ENCODE data around the gene CEP78. TPM values are rescaled to one million over a fixed set of nuclear protein-coding genes. Genes with fewer than 3 reads are reported as not detected.

Gene CEP78
- total RNA-seq, 1 donor from 2014 or later = 33.7 TPM

DNA sequence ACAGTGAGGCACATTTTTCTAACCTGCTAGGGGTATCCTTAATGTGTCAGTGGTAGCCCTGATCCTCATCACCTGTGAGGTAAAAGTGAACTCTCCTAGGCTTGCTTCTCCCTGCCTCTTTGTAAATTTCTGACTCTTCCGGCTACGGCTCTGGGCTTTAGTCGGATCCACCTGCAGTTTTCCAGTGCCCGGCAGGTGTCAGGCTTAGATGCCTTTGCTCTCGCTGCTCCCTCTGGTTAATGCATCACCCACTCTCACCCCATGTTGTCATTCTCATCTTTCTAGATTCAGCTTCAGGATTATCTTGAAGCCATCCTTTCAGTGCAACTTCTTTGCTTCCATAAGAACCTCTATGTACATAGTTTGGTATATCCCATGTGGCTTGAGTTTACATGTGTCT, 3.6 kb downstream of the CEP78 start:
- intact Hi-C loops (cut with micrococcal nuclease) = loop anchor here (10.0 kb wide), 1 partner anchor 265 kb away; no protein-coding TSS in a partner anchor
- Mint-ChIP-seq H3K4me3 (ENCODE audit: low read depth) (no peak overlapping the region), H3K27me3 (ENCODE audit: low read depth) (no peaks in the 10 kb centered on the region), H3K4me1 (ENCODE audit: low read depth) (peaks cover 42% of the 10 kb centered on the region), H3K27ac (no peak overlapping the region), H3K9me3 (no peaks in the 10 kb centered on the region), H3K36me3 (ENCODE audit: low read depth) (peaks cover 42% of the 10 kb centered on the region)
- no peak for DNase-seq (ENCODE audit: low spot score)

DNA sequence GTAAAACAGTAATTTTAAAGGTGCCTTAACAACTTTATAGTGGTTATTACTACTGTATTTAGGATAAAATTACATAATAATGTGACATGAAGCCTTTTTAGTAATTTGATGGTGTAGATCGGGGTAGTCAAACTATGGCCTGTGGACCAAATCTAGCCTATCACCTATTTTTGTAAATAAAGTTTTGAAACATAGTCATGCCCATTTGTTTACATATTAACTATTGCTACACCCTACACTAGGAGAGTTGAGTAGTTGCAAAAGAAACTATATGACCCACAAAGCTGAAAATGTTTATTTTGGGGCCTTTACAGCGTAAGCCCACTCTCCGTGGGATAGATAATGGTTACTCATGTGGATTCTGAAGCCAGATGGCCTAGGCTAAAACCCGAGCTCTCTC, 6.2 kb downstream of the CEP78 start:
- Mint-ChIP-seq H3K27me3 (ENCODE audit: low read depth) (no peaks in the 10 kb centered on the region), H3K9me3 (no peaks in the 10 kb centered on the region), H3K27ac (no peak overlapping the region), H3K4me3 (ENCODE audit: low read depth) (no peak overlapping the region), H3K4me1 (ENCODE audit: low read depth) (peaks cover 33% of the 10 kb centered on the region), H3K36me3 (ENCODE audit: low read depth) (peaks cover 63% of the 10 kb centered on the region)
- intact Hi-C loops (cut with micrococcal nuclease) = no loop called here
- no peak for DNase-seq (ENCODE audit: low spot score)

- Mint-ChIP-seq H3K27me3 (ENCODE audit: low read depth) (no peaks in the 10 kb centered on the region), H3K36me3 (ENCODE audit: low read depth) (peaks cover 65% of the 10 kb centered on the region), H3K4me1 (ENCODE audit: low read depth) (peaks cover 26% of the 10 kb centered on the region), H3K27ac (no peak overlapping the region), H3K9me3 (no peaks in the 10 kb centered on the region), H3K4me3 (ENCODE audit: low read depth) (no peak overlapping the region)
- DNase-seq (ENCODE audit: low spot score) = no peak
- intact Hi-C loops (cut with micrococcal nuclease) = no loop called here
Measured at GRCh38 chr9:78243130-78243529, 7.3 kb downstream of the CEP78 start.

DNA sequence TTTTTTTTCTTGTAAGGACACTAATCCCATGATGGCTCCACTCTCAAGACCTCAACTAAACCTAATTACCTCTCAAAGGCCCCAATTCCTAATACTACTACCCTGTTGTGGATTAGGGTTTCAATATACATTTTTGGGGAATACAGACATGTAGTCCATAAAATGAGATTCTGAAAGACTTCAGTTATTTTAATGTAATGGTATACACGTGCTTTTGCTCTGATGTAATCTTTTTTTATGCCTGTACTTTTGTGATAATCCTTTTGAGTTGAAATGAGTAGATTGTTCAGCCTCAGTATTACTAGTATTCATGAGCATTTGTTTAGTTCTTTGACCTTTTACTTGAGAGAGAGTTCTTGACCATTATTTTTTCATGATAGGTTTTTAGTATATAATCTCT, 9.5 kb downstream of the CEP78 start:
- H3K36me3 Mint-ChIP-seq (ENCODE audit: low read depth) = peaks cover 61% of the 10 kb centered on the region
- no peak for DNase-seq (ENCODE audit: low spot score)
- peaks cover 10% of the 10 kb centered on the region for H3K4me1 Mint-ChIP-seq (ENCODE audit: low read depth)
- H3K27ac Mint-ChIP-seq = no peak overlapping the region
- no peak overlapping the region for H3K4me3 Mint-ChIP-seq (ENCODE audit: low read depth)
- no peaks in the 10 kb centered on the region for H3K9me3 Mint-ChIP-seq
- intact Hi-C loops (cut with micrococcal nuclease) = no loop called here
- H3K27me3 Mint-ChIP-seq (ENCODE audit: low read depth) = no peaks in the 10 kb centered on the region

- intact Hi-C loops (cut with micrococcal nuclease) = no loop called here
- H3K4me3 Mint-ChIP-seq (ENCODE audit: low read depth) = no peak overlapping the region
- H3K36me3 Mint-ChIP-seq (ENCODE audit: low read depth) = peaks cover 55% of the 10 kb centered on the region
- no peak overlapping the region for H3K27ac Mint-ChIP-seq
- no peaks in the 10 kb centered on the region for H3K9me3 Mint-ChIP-seq
- H3K4me1 Mint-ChIP-seq (ENCODE audit: low read depth) = peaks cover 7% of the 10 kb centered on the region
- H3K27me3 Mint-ChIP-seq (ENCODE audit: low read depth) = no peaks in the 10 kb centered on the region
- no peak for DNase-seq (ENCODE audit: low spot score)
Measured at GRCh38 chr9:78248635-78249034, 12.8 kb downstream of the CEP78 start.

GRCh38 chr9:78249542-78249941, 13.7 kb downstream of the CEP78 start:
- Mint-ChIP-seq H3K27me3 (ENCODE audit: low read depth) (no peaks in the 10 kb centered on the region), H3K4me1 (ENCODE audit: low read depth) (peaks cover 7% of the 10 kb centered on the region), H3K9me3 (no peaks in the 10 kb centered on the region), H3K36me3 (ENCODE audit: low read depth) (peaks cover 53% of the 10 kb centered on the region), H3K4me3 (ENCODE audit: low read depth) (no peak overlapping the region), H3K27ac (no peak overlapping the region)
- DNase-seq (ENCODE audit: low spot score) = no peak
- intact Hi-C loops (cut with micrococcal nuclease) = no loop called here

GRCh38 chr9:78252616-78253015, 16.7 kb downstream of the CEP78 start:
- H3K36me3 Mint-ChIP-seq (ENCODE audit: low read depth) = peaks cover 42% of the 10 kb centered on the region
- intact Hi-C loops (cut with micrococcal nuclease) = no loop called here
- H3K4me1 Mint-ChIP-seq (ENCODE audit: low read depth) = peaks cover 7% of the 10 kb centered on the region
- H3K27me3 Mint-ChIP-seq (ENCODE audit: low read depth) = no peaks in the 10 kb centered on the region
- no peak for DNase-seq (ENCODE audit: low spot score)
- no peak overlapping the region for H3K4me3 Mint-ChIP-seq (ENCODE audit: low read depth)
- H3K9me3 Mint-ChIP-seq = no peaks in the 10 kb centered on the region
- no peak overlapping the region for H3K27ac Mint-ChIP-seq

DNA sequence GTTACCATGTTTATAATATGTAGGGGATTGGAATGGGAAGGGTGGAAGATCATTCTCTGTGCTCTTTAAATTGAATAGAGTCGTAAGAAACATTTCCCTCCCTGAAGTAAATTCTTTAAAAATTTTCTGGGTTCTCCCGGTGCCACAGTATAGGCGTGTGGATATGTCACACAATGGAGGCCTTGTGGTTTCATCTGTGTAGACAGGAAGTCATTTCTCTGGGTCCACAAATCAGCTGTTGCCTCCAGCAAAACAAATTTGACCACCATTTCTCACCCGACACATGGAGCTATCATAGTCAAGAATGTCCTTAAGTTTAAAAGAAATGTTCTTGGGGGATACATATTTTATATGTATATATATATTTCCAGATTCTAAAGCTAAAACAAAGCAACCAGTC, 17.4 kb downstream of the CEP78 start:
- intact Hi-C loops (cut with micrococcal nuclease) = no loop called here
- Mint-ChIP-seq H3K4me1 (ENCODE audit: low read depth) (peaks cover 7% of the 10 kb centered on the region), H3K9me3 (no peaks in the 10 kb centered on the region), H3K27me3 (ENCODE audit: low read depth) (no peaks in the 10 kb centered on the region), H3K36me3 (ENCODE audit: low read depth) (peaks cover 37% of the 10 kb centered on the region), H3K27ac (no peak overlapping the region), H3K4me3 (ENCODE audit: low read depth) (no peak overlapping the region)
- no peak for DNase-seq (ENCODE audit: low spot score)

DNA sequence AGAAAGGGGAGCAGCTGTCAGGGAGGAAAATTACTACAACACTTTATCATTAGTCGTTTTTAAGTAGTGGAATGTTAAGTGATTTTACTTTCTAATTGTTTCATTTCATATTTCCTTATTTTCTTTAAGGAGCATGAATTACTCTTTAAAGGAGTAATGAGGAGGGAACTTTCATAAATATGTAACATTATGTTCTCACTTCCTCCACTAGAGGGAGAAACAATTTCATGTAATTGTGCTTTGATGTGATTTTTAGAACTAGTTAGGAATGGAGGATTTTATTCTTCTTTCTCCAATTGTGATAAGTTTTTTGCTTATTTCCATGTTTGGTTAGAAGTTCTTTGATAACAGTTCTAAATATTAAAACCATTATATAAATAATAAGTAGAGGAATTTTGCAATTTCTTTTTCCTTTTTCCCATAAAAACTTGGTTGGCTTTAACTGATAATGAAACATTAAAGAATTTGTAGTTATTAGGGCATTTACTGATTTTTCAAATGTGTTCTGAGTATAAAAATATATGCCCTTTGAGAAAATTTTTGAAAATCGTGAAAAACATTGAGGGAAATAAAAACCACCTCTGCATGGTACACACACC, 25.6 kb downstream of the CEP78 start:
- H3K36me3 Mint-ChIP-seq (ENCODE audit: low read depth) = peaks cover 30% of the 10 kb centered on the region
- DNase-seq (ENCODE audit: low spot score) = no peak
- no peak overlapping the region for H3K27ac Mint-ChIP-seq
- intact Hi-C loops (cut with micrococcal nuclease) = loop anchor here (1.0 to 5.0 kb wide), 2 partner anchors 36 to 108 kb away; partner anchors contain the start of gene PSAT1
- no peaks in the 10 kb centered on the region for H3K4me1 Mint-ChIP-seq (ENCODE audit: low read depth)
- no peaks in the 10 kb centered on the region for H3K9me3 Mint-ChIP-seq
- H3K4me3 Mint-ChIP-seq (ENCODE audit: low read depth) = no peak overlapping the region
- H3K27me3 Mint-ChIP-seq (ENCODE audit: low read depth) = no peaks in the 10 kb centered on the region

- no peaks in the 10 kb centered on the region for H3K4me1 Mint-ChIP-seq (ENCODE audit: low read depth)
- intact Hi-C loops (cut with micrococcal nuclease) = loop anchor here (5.0 kb wide), 1 partner anchor 35 kb away; the partner anchor contains the start of gene PSAT1
- peaks cover 31% of the 10 kb centered on the region for H3K36me3 Mint-ChIP-seq (ENCODE audit: low read depth)
- no peak for DNase-seq (ENCODE audit: low spot score)
- no peak overlapping the region for H3K27ac Mint-ChIP-seq
- no peak overlapping the region for H3K4me3 Mint-ChIP-seq (ENCODE audit: low read depth)
- H3K9me3 Mint-ChIP-seq = no peaks in the 10 kb centered on the region
- H3K27me3 Mint-ChIP-seq (ENCODE audit: low read depth) = no peaks in the 10 kb centered on the region
Measured at GRCh38 chr9:78262655-78263054, 26.8 kb downstream of the CEP78 start.

DNA sequence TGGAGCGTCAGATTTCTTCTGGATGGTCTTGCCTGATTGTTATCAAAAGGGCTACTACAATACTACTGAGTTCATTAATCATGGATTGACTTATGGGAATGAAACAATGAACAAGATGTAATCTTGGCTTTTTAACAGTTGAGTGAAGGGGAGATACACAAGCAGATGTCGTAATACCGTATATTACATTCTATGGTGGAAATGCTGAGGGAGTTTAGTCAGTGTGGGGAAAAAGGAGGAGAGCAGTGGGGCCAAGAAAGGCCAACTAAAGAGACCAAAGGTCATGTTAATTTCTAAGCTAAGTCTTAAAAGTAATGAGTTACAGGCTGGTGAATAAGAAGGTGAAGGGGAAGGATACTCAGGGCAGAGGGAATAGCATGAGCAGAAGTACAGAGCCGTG, 32.0 kb downstream of the CEP78 start:
- Mint-ChIP-seq H3K27me3 (ENCODE audit: low read depth) (no peaks in the 10 kb centered on the region), H3K4me1 (ENCODE audit: low read depth) (no peaks in the 10 kb centered on the region), H3K36me3 (ENCODE audit: low read depth) (peaks cover 43% of the 10 kb centered on the region), H3K9me3 (no peaks in the 10 kb centered on the region), H3K27ac (no peak overlapping the region), H3K4me3 (ENCODE audit: low read depth) (no peak overlapping the region)
- intact Hi-C loops (cut with micrococcal nuclease) = no loop called here
- no peak for DNase-seq (ENCODE audit: low spot score)

DNA sequence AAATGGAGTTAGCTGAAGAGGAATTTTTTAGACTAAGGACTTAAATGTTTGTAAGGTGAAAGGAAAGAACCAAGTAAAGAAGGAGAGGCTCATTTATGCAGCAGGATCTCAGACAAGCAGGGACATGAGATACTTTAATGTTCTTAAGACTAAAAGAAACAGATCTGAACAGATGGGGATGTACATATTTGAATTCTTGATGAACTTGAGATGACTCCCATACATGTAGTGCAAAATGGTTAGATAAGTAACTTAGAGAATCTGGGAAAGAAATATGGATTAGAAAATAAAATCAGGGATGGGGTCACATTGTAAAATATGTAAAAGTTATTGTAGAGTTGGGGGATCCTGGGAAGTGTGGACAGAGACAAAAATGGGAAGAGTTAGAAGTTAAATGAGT, 33.9 kb downstream of the CEP78 start:
- H3K4me3 Mint-ChIP-seq (ENCODE audit: low read depth) = no peak overlapping the region
- H3K27ac Mint-ChIP-seq = no peak overlapping the region
- no peaks in the 10 kb centered on the region for H3K27me3 Mint-ChIP-seq (ENCODE audit: low read depth)
- no peaks in the 10 kb centered on the region for H3K9me3 Mint-ChIP-seq
- H3K4me1 Mint-ChIP-seq (ENCODE audit: low read depth) = no peaks in the 10 kb centered on the region
- DNase-seq (ENCODE audit: low spot score) = no peak
- peaks cover 49% of the 10 kb centered on the region for H3K36me3 Mint-ChIP-seq (ENCODE audit: low read depth)
- intact Hi-C loops (cut with micrococcal nuclease) = no loop called here

DNA sequence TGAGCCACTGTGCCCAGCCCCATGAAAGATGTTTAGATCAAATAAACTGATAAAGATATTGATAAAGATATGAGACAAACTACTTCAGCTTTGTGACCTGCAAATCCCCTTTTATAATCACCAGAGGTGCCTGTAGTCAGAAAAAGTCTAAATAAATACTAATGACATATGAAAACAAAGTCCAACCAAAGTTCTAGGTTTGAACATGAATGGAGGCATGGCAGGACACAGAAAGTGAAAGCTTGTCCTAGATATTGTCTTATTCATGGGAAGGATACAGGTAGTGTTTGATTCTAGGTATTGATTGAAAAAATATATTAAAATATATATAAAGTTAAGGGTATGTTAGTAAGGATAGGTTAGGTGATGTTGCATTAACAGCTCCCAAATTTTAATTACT, 36.4 kb downstream of the CEP78 start:
- no peak overlapping the region for H3K27ac Mint-ChIP-seq
- intact Hi-C loops (cut with micrococcal nuclease) = no loop called here
- H3K27me3 Mint-ChIP-seq (ENCODE audit: low read depth) = no peaks in the 10 kb centered on the region
- H3K4me3 Mint-ChIP-seq (ENCODE audit: low read depth) = no peak overlapping the region
- peaks cover 33% of the 10 kb centered on the region for H3K36me3 Mint-ChIP-seq (ENCODE audit: low read depth)
- no peaks in the 10 kb centered on the region for H3K9me3 Mint-ChIP-seq
- DNase-seq (ENCODE audit: low spot score) = no peak
- H3K4me1 Mint-ChIP-seq (ENCODE audit: low read depth) = no peaks in the 10 kb centered on the region

- H3K36me3 Mint-ChIP-seq (ENCODE audit: low read depth) = peaks cover 25% of the 10 kb centered on the region
- no peaks in the 10 kb centered on the region for H3K27me3 Mint-ChIP-seq (ENCODE audit: low read depth)
- no peak overlapping the region for H3K4me3 Mint-ChIP-seq (ENCODE audit: low read depth)
- H3K27ac Mint-ChIP-seq = no peak overlapping the region
- intact Hi-C loops (cut with micrococcal nuclease) = no loop called here
- no peaks in the 10 kb centered on the region for H3K9me3 Mint-ChIP-seq
- DNase-seq (ENCODE audit: low spot score) = no peak
- peaks cover 5% of the 10 kb centered on the region for H3K4me1 Mint-ChIP-seq (ENCODE audit: low read depth)
Measured at GRCh38 chr9:78273761-78274160, 37.9 kb downstream of the CEP78 start.

Data from activated T-helper 2 cell treated with anti-CD3 and anti-CD28 coated beads, Interferon-gamma antibody, Interleukin-2, Interleukin-4, amounts not matched to agents 10 μg/mL and 5 μg/mL and 100 μg/mL, durations not matched to agents 14 hours and 24 hours and 36 hours (primary cell).